ENCODE data around the gene UST.
"Not testable (repeated sequence)": the region's sequence is repeated elsewhere in the genome, so short reads cannot be mapped to it uniquely, and the experiment has no call there.

Gene UST

DNA sequence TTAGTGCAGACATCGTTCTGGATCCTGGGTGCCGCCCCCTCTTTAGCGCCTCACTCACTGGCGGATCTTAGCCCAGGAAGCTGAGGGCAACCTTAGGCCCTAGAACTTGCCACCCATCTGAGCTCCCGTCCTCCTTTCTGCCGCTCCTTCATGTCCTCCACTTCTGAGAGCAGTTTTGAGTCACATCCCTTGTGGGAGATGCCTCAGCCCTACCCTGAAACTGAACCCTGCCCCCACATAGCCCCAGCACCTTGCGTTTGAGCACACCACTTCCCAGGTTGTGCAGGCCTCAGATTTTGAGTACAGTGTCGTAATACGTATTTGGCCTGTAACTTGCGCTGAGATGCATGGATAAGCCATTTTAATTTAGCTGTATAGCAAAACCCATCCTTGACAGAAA, 169.7 kb downstream of the UST start:
- not testable (repeated sequence) for DNase-seq

DNA sequence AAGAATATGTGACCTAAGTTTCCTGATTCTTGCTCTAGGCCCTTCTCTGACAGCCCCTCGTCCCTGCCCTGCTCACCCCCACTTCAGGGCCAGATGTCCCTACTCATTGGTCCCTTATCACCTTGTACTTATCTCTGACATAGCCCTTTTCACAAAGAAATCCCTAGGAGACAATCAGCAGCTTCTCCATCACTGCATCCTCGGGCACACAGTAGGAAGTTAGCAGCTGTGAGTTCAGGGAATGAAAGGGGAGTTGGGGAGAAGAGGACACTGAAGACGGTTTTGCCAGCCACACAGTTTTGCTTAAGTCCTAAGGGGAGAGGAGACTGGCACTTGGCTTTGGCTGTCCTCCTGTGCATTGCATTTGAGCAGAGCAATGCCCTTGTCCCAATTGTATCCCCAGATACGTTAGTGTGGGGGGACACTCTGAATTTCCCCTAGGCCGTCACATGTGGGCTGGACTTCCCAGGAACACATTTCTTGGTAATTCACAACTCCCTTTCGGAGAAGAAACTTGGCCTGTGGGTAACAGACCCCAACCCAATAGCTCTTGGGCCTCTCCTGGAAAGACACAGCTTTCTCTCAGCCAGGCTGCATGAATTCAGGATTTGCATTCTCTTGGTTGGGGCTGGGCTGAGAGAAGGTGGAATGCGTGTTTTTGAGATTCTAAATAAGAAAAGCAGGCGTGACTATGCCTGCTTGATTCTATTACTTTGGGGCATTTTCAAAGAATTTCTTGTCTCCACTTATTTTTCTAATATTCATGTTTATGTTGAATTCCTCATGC, 177.6 kb downstream of the UST start:
- no peak for DNase-seq

DNA sequence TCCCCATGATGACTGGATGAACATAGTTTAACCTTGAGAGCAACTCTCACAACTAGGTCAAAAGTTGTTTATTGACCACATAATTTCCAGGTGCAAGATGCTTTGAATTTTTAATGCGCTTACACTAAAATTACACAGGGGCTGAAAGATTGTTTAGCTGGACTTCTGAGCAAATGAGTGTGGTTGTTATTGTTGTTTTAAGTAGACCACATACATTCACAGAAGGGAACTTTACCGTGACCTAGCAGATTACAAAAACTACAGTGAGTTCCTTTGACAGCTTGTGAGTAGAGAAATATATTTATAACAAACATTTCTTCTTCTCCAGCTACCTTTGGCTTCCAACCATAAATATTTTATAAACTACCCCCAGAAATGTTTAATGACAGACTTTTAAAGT, 178.9 kb downstream of the UST start:
- DNase-seq, result no peak

DNA sequence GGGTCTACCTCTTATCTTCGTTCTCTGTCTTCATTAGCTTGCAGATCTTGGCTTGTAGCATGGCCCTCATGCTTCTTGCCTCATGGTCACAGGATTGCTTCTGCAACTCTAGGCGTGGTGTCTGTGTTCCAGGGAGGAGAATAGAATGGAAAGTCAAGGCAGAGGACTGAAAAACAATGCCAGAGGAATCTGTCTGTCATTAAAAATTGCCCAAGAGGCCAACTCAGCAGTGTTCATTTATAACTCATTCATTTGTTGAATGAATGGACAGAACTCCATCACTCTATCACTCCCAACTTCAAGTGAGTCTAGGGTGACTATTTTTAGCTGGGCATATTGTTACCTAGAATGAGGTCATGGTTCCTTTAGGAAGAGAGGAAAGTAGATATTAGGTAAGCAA, 179.6 kb downstream of the UST start:
- DNase-seq, result no peak

DNA sequence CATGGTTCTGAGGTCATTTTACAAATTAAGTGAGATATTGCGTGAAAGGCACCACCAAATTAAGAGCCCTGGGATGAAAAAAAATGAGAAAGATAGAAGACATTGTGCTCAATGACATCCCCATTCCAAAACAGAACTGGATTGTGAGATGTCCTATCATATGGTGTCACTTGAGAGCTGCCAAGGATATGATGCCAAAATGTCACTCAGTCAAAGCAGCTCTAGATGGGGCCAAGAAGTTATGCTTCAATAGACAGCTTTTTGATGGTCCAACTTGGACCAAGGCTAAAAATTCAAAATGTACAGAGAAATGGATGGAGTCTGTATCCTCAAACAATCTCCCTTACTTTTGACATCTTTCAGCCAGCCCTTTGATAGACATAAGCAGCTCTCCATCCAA, 180.8 kb downstream of the UST start:
- DNase-seq, result no peak

DNA sequence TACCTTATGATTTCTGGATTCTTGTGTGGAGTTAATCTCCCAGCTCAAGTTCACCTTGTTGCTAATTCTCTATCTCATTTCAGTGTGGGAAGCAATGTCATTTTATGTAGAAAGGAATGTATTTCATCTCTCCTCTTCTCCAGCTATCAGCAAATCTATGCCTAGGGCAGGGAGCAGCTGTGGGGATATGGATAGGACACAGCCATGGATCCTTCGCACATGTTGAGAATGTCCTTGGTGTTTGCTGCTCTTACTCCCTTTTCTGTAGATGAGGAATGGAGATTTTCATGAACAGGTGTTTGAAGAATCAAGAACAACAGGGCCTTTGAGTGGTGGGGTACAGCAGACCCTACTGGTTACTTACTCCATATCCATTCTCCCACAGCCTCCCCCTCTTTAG, 182.0 kb downstream of the UST start:
- DNase-seq, result no peak

DNA sequence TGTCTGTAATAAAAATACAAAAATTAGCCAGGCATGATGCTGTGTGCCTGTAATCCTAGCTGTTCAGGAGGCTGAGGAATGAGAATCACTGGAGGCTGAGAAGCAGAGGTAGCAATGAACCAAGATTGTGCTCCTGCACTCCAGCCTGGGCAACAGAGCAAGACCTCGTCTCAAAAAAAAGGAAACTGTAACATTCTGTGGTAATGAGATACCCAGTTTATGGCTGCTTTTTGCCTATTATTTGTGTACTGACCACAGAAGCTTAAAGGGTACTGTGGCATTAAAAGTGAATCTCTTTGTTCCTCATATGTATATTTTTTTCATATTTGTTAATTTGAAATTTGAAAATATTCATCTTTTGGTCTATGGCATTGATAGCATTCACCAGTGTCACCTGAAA, 185.4 kb downstream of the UST start:
- DNase-seq, result no peak

GRCh38 chr6:148932731-148933130, 185.9 kb downstream of the UST start:
- no peak for DNase-seq

DNA sequence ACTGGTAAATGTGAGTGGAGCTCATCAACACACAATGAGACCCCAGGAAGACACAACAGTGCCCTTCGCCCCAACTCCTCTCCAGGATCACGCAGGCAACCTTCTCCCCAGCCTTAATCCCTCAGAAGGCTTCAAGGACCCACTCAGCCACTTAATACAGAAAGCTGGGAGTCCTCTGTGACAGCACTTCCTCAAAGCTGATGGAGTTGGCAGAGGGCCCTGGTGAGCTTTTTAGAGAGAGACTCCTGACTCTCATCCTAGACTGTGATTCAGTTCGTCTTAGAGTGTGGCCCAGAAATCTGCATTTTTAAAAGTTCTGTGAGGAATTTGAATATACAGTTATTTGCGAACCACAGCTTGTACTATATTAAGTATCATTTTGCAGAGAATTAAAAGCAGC, 187.7 kb downstream of the UST start:
- DNase-seq, result no peak

- no peak for DNase-seq
Observed at GRCh38 chr6:148934961-148935360, 188.1 kb downstream of the UST start.

GRCh38 chr6:148935705-148936435, 189.0 kb downstream of the UST start:
- DNase-seq, result no peak

GRCh38 chr6:148943451-148943850, 196.6 kb downstream of the UST start:
- DNase-seq, result no peak

- no peak for DNase-seq
Observed at GRCh38 chr6:148944608-148945007, 197.8 kb downstream of the UST start.

DNA sequence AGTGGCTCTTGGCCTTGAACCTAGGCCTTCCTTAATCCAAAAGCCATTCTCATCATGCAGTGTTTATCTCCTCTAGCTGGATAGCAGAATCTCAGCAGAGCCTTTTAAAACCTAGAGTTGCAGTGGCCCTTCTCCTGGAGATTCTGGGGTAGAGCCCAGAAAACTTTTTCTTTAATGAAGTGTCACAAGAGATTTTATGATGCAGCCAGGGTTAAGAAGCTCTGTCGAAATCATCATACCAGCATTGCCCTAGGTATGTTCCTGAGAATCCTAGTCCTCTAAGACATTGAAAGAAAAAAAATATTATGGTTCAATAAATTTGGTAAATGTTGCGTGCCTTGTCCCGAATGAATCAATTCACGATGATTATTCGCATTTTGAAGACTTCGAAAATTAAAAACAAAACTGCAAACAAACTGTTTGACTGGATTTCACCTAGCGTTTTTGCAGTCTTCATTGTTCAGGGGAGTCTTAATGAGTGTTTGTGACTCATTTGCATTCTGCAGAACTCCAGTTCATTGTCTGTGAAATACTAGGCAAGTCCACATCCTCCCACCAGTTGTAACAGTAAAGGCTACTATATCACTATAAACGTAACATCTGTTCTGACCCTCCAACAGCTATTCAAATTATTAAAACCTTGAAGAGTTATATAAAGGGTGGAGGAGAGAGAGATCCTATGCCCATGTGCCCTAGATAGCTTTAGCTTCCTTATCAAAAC, 198.6 kb downstream of the UST start:
- no peak for DNase-seq

- peak; percentile 59 to 75 for DNase-seq
Observed at GRCh38 chr6:148947621-148948444, 201.0 kb downstream of the UST start.

DNA sequence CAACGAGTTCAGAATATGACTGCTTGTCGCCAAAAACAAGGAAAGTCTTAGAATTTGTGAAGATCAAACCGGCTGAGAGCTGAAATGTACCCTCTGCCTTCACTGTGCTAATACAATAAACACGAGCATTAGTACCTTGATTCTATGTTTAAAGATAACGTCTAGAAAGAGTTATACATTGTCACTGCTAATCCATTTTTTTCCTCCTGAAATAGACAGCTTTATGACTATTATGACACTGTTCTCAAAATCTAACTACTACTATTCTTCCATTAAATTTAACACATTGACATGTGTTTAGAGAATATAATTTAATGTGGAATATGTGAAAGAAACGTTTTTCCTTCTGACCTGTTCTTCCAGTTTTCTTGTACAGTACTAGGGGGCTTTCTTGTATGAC, 204.8 kb downstream of the UST start:
- DNase-seq, result no peak

DNA sequence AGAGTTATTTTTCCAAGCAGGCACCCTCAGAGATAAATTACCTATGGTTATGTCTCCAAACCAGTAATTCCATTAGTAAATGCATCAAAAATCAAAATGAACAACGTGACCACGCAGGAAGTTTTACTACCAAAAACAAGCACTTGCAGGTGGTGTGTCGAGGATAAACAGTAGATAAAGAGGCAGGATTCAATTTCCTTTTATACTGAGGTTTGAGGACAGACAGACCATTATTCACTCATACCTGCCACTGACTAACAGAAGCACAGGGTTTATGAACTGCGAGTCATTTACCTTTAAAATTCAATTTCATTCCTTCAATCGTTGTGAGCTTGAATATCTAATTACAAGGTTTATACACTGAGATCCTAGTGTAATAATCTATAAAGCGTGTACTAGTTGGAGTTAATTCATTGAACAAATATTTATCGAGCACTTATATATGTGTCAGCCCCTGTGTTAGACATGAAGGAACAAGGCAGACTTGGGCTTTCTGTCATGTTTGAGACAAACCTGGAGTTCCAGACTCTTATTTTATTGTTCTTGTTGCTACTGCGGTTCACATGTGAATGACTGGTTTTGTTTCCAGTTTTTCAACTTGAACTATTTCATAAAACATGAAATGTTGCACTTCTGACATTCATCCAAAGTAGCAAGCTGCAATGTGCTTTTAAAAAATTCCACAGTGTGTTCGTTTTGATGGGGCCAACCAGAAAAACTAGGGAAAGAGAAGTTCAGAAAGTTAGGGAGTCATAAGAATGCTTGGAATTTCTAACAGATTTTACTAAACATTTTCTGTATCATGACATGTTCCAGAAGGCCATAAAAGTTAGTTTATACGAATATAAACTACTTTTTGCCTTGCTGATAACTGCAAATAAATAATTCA, 205.6 kb downstream of the UST start:
- DNase-seq, result no peak

- DNase-seq, result no peak
Observed at GRCh38 chr6:148954461-148954860, 207.6 kb downstream of the UST start.

- DNase-seq, result no peak
Observed at GRCh38 chr6:148954934-148955333, 208.1 kb downstream of the UST start.

GRCh38 chr6:148955441-148955840, 208.6 kb downstream of the UST start:
- no peak for DNase-seq

GRCh38 chr6:148956163-148956562, 209.3 kb downstream of the UST start:
- DNase-seq, result not testable (repeated sequence)

DNA sequence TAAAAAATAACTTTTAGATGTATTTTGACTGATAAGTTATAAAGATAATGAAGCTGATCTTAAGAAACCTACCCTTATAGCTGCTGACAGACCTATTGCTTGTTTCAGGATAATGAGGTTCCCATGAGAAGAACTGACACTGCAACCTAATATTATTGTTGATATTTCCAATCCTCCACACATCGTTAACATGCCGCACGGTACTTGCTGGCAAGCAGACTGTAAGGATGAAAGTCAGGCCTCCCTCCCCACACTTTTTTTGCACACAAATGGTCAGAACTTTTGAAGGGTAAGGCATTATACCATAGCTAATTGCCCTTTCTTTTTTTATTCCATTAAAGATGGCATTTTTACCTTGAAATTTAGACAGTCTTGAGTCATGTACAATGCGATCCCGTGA, 210.9 kb downstream of the UST start:
- no peak for DNase-seq

All from stimulated activated CD4-positive, alpha-beta T cell treated with anti-CD3 and anti-CD28 coated beads, Interleukin-4, amount 100 ng/mL, for 4 hours (primary cell).